Trophoblast cell (in vitro differentiated cells and primary cell): ENCODE data around the gene CRLF1.

ENCODE experiments used
- DNase-seq, 2 donors: peaks; one replicate each; pipeline ENCODE4 v3.0.0-alpha.2; 2016
- H2AFZ ChIP-seq: 2 replicates; pipeline ENCODE4 v1.6.1; 2013; ENCODE audit warnings: low read length, moderate library complexity, mild to moderate bottlenecking; ENCODE audit not compliant: insufficient read depth, poor library complexity
- H2AK5ac ChIP-seq: 2 replicates; pipeline ENCODE4 v1.6.1; 2013; ENCODE audit warnings: mild to moderate bottlenecking, low read length
- H2BK120ac ChIP-seq: 2 replicates; pipeline ENCODE4 v1.6.1; 2013; ENCODE audit warnings: low read length, mild to moderate bottlenecking, moderate library complexity; ENCODE audit not compliant: insufficient read depth, poor library complexity
- H2BK12ac ChIP-seq: 2 replicates; pipeline ENCODE4 v1.6.1; 2013; ENCODE audit warnings: mild to moderate bottlenecking, low read length, moderate library complexity
- H2BK5ac ChIP-seq: 2 replicates; pipeline ENCODE4 v1.6.1; 2013; ENCODE audit warnings: low read length, low read depth, moderate library complexity, mild to moderate bottlenecking; ENCODE audit not compliant: poor library complexity
- H3K14ac ChIP-seq: 2 replicates; pipeline ENCODE4 v1.6.1; 2013; ENCODE audit warnings: mild to moderate bottlenecking, low read length
- H3K18ac ChIP-seq: 2 replicates; pipeline ENCODE4 v1.6.1; 2013; ENCODE audit warnings: mild to moderate bottlenecking, low read length
- H3K23ac ChIP-seq: 2 replicates; pipeline ENCODE4 v1.6.1; 2013; ENCODE audit warnings: low read length
- H3K27ac ChIP-seq: 2 replicates; pipeline ENCODE4 v1.5.1; 2013; ENCODE audit warnings: low read depth, mild to moderate bottlenecking, inconsistent platforms, low read length, moderate library complexity
- H3K27me3 ChIP-seq: 2 replicates; pipeline ENCODE4 v1.6.1; 2013; ENCODE audit warnings: inconsistent platforms, mild to moderate bottlenecking, low read length, moderate library complexity; ENCODE audit not compliant: insufficient read depth
- H3K36me3 ChIP-seq, 2 experiments: 1 replicate in 1 of 2; 2 replicates in 1 of 2; pipeline ENCODE4 v1.6.1; 2013; ENCODE audit warnings: low read length in 2 of 2, mild to moderate bottlenecking in 2 of 2, moderate library complexity in 1 of 2; ENCODE audit not compliant: insufficient read depth in 2 of 2, control insufficient read depth in 1 of 2
- H3K4ac ChIP-seq: 2 replicates; pipeline ENCODE4 v1.6.1; 2013; ENCODE audit warnings: low read depth, mild to moderate bottlenecking, low read length, moderate library complexity
- H3K4me1 ChIP-seq, 2 experiments: 1 replicate in 1 of 2; 2 replicates in 1 of 2; pipeline ENCODE4 v1.6.1; 2013; ENCODE audit warnings: low read length in 2 of 2, mild to moderate bottlenecking in 2 of 2, moderate library complexity in 1 of 2; ENCODE audit not compliant: insufficient read depth in 2 of 2, control insufficient read depth in 1 of 2
- H3K4me2 ChIP-seq: 2 replicates; pipeline ENCODE4 v1.6.1; 2013; ENCODE audit warnings: inconsistent platforms, mild to moderate bottlenecking, low read length, moderate library complexity
- H3K4me3 ChIP-seq: 2 replicates; pipeline ENCODE4 v1.5.1; 2013; ENCODE audit warnings: mild to moderate bottlenecking, low read depth, low read length, inconsistent platforms
- H3K79me1 ChIP-seq: one replicate; pipeline ENCODE4 v1.6.1; 2013; ENCODE audit warnings: low read length
- H3K79me2 ChIP-seq: 2 replicates; pipeline ENCODE4 v1.6.1; 2013; ENCODE audit warnings: low read length, mild to moderate bottlenecking; ENCODE audit not compliant: control insufficient read depth, insufficient read depth, poor library complexity
- H3K9ac ChIP-seq: 2 replicates; pipeline ENCODE4 v1.6.1; 2013; ENCODE audit warnings: mild to moderate bottlenecking, low read length
- H3K9me3 ChIP-seq: 2 replicates; pipeline ENCODE4 v1.6.1; 2013; ENCODE audit warnings: low read depth, mild to moderate bottlenecking, control low read depth, inconsistent platforms, low read length; ENCODE audit not compliant: insufficient read depth
- H4K12ac ChIP-seq: 2 replicates; pipeline ENCODE4 v1.6.1; 2013; ENCODE audit warnings: low read depth, mild to moderate bottlenecking, low read length, moderate library complexity
- H4K8ac ChIP-seq: 2 replicates; pipeline ENCODE4 v1.6.1; 2013; ENCODE audit warnings: low read depth, mild to moderate bottlenecking, low read length, moderate library complexity
- H4K91ac ChIP-seq: one replicate; pipeline ENCODE4 v1.6.1; 2013; ENCODE audit warnings: low read depth, mild to moderate bottlenecking, low read length, moderate library complexity
- WGBS: extraction: QIAGEN DNeasy Blood & Tissue Kit; methylation state at CpG from one replicate; pipeline ENCODE4 v1.1.7; 2013; ENCODE audit warnings: missing lambda C conversion rate; ENCODE audit not compliant: insufficient read length, insufficient coverage; ENCODE audit errors: extremely low coverage; 5-methylcytosine and 5-hydroxymethylcytosine counted together

The CRLF1 gene

GRCh38 chr19:18608805-18609716 is 2.5 kb upstream of the CRLF1 start:
- peaks cover 3% of the 10 kb centered on the region for H3K9me3 ChIP-seq
- peaks cover 3% of the 10 kb centered on the region for H3K79me1 ChIP-seq
- no peak overlapping the region for H3K27ac ChIP-seq
- no peak overlapping the region for H3K23ac ChIP-seq
- no peak overlapping the region for H3K4me3 ChIP-seq
- no peak overlapping the region for H2BK5ac ChIP-seq
- DNase-seq, result no peak
- H3K14ac ChIP-seq, result no peak overlapping the region
- no peak overlapping the region for H4K91ac ChIP-seq
- no peak overlapping the region for H2AFZ ChIP-seq
- H4K12ac ChIP-seq, result no peak overlapping the region
- H4K8ac ChIP-seq, result no peak overlapping the region
- no peak overlapping the region for H2AK5ac ChIP-seq
- H3K79me2 ChIP-seq, result no peaks in the 10 kb centered on the region
- no peaks in the 10 kb centered on the region for H3K36me3 ChIP-seq
- no peak overlapping the region for H2BK120ac ChIP-seq
- peaks cover 91% of the 10 kb centered on the region for H3K27me3 ChIP-seq
- no peak overlapping the region for H3K4me2 ChIP-seq
- no peak overlapping the region for H2BK12ac ChIP-seq
- H3K9ac ChIP-seq, result no peak overlapping the region
- no peak overlapping the region for H3K18ac ChIP-seq
- WGBS, result no CpG with 5 or more reads among the region's 9 CpGs
- H3K4me1 ChIP-seq, result peaks cover 15 to 20% of the 10 kb centered on the region in 2 experiments
- H3K4ac ChIP-seq, result no peak overlapping the region

DNA sequence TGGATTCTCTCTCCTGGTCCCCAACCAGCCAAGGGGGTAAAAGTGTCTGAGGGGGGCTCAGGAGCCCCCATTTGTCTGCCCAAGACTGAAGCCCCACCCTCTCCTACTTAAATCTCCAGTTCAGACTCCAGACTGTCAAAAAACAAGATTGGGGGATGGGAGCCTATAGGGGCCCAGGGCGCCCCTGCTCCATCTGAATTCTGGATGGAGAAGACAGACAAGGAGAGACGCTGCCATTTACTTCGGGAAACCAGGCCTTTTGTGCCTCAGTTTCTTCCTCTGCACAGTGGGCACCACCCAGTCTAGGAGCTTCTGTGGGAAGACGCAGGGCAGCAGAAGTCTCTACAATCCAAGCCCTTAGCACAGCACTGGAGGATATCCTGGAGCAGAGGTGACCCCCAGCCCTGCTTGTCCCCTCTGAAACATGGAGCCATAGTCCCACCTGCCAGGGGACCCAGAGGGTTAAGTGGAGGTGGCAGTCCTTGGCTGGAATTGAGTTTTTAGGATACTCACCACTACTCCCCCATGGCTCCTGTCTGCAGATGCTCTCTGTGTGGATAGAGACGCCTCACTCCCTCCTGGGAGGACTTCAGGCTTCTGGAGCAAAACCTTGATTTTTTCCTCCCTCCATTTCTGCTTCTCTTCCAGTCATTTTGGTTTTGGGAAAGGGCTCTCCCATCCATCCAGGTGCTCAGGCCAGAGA is 1.7 kb upstream of the CRLF1 start:
- no peak overlapping the region for H3K18ac ChIP-seq
- no peak overlapping the region for H2BK120ac ChIP-seq
- H3K4me1 ChIP-seq, result peaks cover 15 to 20% of the 10 kb centered on the region in 2 experiments
- no CpG with 5 or more reads among the region's 5 CpGs for WGBS
- no peak overlapping the region for H4K12ac ChIP-seq
- H2AFZ ChIP-seq, result no peak overlapping the region
- no peak overlapping the region for H4K91ac ChIP-seq
- H2AK5ac ChIP-seq, result no peak overlapping the region
- no peak overlapping the region for H2BK12ac ChIP-seq
- H3K14ac ChIP-seq, result no peak overlapping the region
- no peak for DNase-seq
- no peak overlapping the region for H3K4ac ChIP-seq
- H3K27me3 ChIP-seq, result peaks cover 91% of the 10 kb centered on the region
- H3K79me1 ChIP-seq, result peaks cover 3% of the 10 kb centered on the region
- no peaks in the 10 kb centered on the region for H3K9me3 ChIP-seq
- no peak overlapping the region for H3K23ac ChIP-seq
- no peak overlapping the region for H3K27ac ChIP-seq
- no peak overlapping the region for H3K4me3 ChIP-seq
- no peak overlapping the region for H2BK5ac ChIP-seq
- H3K36me3 ChIP-seq, result no peaks in the 10 kb centered on the region
- no peak overlapping the region for H3K9ac ChIP-seq
- no peak overlapping the region for H3K4me2 ChIP-seq
- no peak overlapping the region for H4K8ac ChIP-seq
- H3K79me2 ChIP-seq, result no peaks in the 10 kb centered on the region

DNA sequence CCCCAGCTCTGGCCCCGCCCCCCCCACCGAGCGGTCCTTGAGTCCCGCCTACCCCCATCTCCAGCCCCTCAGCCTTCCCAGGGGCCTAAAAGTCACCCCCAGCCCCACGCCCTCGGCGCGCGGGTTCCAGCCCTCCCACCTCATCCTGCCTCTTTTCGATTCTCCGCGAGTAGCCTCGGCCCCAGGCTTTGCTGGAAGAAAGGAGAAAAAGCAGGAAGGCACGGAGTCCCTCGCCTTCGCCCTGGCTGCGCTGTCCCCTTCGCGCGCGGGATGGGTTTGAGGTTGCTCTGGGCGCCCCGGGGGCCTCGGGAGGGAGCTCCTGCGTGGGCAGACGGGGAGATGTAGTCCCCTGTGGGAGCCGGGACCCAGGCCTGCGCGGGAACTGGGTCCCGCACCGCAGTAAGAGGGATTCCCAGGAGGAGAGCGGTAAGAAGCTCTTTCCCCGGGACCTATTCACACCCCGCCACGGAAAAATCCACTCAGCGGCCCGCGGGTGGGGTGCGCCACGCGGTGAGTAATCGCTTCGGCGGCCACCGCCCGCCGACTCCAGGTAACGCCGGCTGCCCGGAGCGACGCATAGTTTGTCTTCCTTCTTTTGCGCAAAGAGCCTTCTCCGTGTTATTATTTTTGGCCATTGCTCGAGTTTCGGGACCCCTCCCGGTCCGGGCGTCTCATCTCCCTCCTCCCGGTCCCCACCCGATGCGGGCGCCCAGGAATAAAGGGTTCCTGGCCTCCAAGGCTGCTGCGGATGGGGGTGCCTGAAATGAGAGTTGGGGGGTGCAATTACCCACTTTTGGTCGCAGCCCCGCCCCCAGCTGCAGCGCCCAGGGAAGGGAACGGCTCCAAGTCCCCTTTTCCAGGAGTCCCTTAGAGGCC is 865 bp upstream of the CRLF1 start:
- H3K9me3 ChIP-seq, result no peaks in the 10 kb centered on the region
- H3K14ac ChIP-seq, result no peak overlapping the region
- H3K4me1 ChIP-seq, result peaks cover 15% of the 10 kb centered on the region in 2 experiments
- no peak overlapping the region for H2BK12ac ChIP-seq
- peaks cover 88% of the 10 kb centered on the region for H3K27me3 ChIP-seq
- H3K4ac ChIP-seq, result no peak overlapping the region
- no peak overlapping the region for H2AFZ ChIP-seq
- H3K36me3 ChIP-seq, result no peaks in the 10 kb centered on the region
- no peak overlapping the region for H3K9ac ChIP-seq
- H3K79me1 ChIP-seq, result peaks cover 3% of the 10 kb centered on the region
- no peak overlapping the region for H4K91ac ChIP-seq
- H2AK5ac ChIP-seq, result no peak overlapping the region
- no peak overlapping the region for H3K18ac ChIP-seq
- H3K4me3 ChIP-seq, result no peak overlapping the region
- H2BK5ac ChIP-seq, result no peak overlapping the region
- no peak overlapping the region for H3K4me2 ChIP-seq
- no CpG with 5 or more reads among the region's 68 CpGs for WGBS
- no peak overlapping the region for H3K23ac ChIP-seq
- no peak overlapping the region for H4K12ac ChIP-seq
- no peak overlapping the region for H4K8ac ChIP-seq
- no peak overlapping the region for H3K27ac ChIP-seq
- no peak overlapping the region for H2BK120ac ChIP-seq
- H3K79me2 ChIP-seq, result no peaks in the 10 kb centered on the region
- peak in 1 of 2 donors; percentile 32 for DNase-seq

DNA sequence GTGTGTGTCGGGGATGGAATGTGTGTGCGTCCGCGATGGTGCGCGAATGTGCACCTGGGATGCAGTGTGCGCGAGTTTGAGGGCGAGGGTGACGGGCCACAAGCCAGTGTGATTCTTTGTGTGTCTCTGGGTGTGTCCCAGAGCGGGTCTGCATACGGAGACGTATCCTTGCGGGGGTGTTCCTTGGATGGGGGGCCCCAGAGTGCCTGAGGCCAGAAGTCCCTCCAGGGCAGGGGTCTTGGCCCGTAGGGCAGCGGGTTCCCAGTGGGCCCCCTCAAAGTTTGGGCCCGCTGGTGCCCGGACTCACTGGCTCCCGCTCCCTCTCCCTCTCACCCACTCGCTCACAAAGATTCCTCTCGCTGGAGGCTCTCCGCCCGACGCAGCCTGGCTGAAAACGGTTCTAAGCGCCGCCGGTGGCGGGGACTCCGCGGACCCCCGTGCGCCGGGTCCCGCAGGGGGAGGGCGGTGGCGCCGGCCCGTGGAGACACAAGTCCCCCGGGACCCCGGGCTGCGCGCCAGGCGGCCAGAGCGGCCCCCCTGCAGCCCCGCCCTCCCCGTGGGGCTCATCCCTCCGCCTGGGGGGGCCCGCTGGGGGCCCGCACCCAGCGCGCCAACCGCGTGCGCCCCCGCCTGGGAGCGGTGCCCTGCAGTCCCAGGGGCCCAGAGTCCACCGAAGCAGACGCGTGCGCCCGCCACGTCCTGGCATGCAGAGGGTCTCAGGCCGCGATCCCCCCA is 886 bp downstream of the CRLF1 start:
- Histone ChIP-seq H3K23ac (no peak overlapping the region), H3K79me1 (peaks cover 3% of the 10 kb centered on the region), H3K14ac (no peak overlapping the region), H3K36me3 (no peaks in the 10 kb centered on the region), H2BK12ac (no peak overlapping the region), H4K91ac (no peak overlapping the region), H3K4me1 (peaks cover 5 to 9% of the 10 kb centered on the region in 2 experiments), H2BK5ac (no peak overlapping the region), H3K18ac (no peak overlapping the region), H2BK120ac (no peak overlapping the region), H2AFZ (no peak overlapping the region), H2AK5ac (no peak overlapping the region), H4K8ac (no peak overlapping the region), H3K79me2 (no peaks in the 10 kb centered on the region), H3K9me3 (no peaks in the 10 kb centered on the region), H3K9ac (no peak overlapping the region), H3K4ac (no peak overlapping the region), H3K27me3 (peaks cover 73% of the 10 kb centered on the region), H3K27ac (no peak overlapping the region), H3K4me3 (no peak overlapping the region), H3K4me2 (no peak overlapping the region), H4K12ac (no peak overlapping the region)
- no peak for DNase-seq
- no CpG with 5 or more reads among the region's 65 CpGs for WGBS
